Stimulated activated CD8-positive, alpha-beta memory T cell treated with anti-CD3 and anti-CD28 coated beads, Interleukin-7, amount 100 ng/mL, for 4 hours (primary cell): ENCODE measurements around the gene PKD2L2.
"Not testable (repeated sequence)": the region's sequence is repeated elsewhere in the genome, so short reads cannot be mapped to it uniquely, and the experiment has no call there.

Experiments
- DNase-seq, 2 donors: peaks; one replicate each; pipeline ENCODE4 v3.0.0-alpha.2; 2020; ENCODE audit warnings: low read depth in 2 of 2

PKD2L2 gene

GRCh38 chr5:137888466-137888862, 793 bp upstream of the PKD2L2 start:
- DNase-seq, result no peak

- DNase-seq, result no peak
Measured at GRCh38 chr5:137890845-137891244, 1.6 kb downstream of the PKD2L2 start.

GRCh38 chr5:137891849-137892248, 2.6 kb downstream of the PKD2L2 start:
- DNase-seq, result no peak

- no peak for DNase-seq
Measured at GRCh38 chr5:137894586-137894985, 5.3 kb downstream of the PKD2L2 start.

- no peak for DNase-seq
Measured at GRCh38 chr5:137896560-137896959, 7.3 kb downstream of the PKD2L2 start.

GRCh38 chr5:137899493-137899892, 10.2 kb downstream of the PKD2L2 start:
- DNase-seq, result no peak

- no peak for DNase-seq
Measured at GRCh38 chr5:137901011-137901817, 12.0 kb downstream of the PKD2L2 start.

- no peak for DNase-seq
Measured at GRCh38 chr5:137902408-137903133, 13.3 kb downstream of the PKD2L2 start.

GRCh38 chr5:137914758-137915157, 25.5 kb downstream of the PKD2L2 start:
- DNase-seq, result no peak

GRCh38 chr5:137916923-137917322, 27.7 kb downstream of the PKD2L2 start:
- DNase-seq, result no peak

GRCh38 chr5:137921931-137922330, 32.7 kb downstream of the PKD2L2 start:
- DNase-seq, result no peak

GRCh38 chr5:137923856-137924255, 34.6 kb downstream of the PKD2L2 start:
- no peak for DNase-seq

- DNase-seq, result no peak
Measured at GRCh38 chr5:137932800-137933199, 43.5 kb downstream of the PKD2L2 start.

GRCh38 chr5:137933491-137933911, 44.2 kb downstream of the PKD2L2 start:
- no peak for DNase-seq

GRCh38 chr5:137935190-137935589, 45.9 kb downstream of the PKD2L2 start:
- no peak for DNase-seq

- DNase-seq, result no peak
Measured at GRCh38 chr5:137935694-137936093, 46.4 kb downstream of the PKD2L2 start.

GRCh38 chr5:137937994-137938750, 48.9 kb downstream of the PKD2L2 start:
- DNase-seq, result no peak

- no peak for DNase-seq
Measured at GRCh38 chr5:137938751-137939143, 49.5 kb downstream of the PKD2L2 start.

GRCh38 chr5:137939331-137939730, 50.1 kb downstream of the PKD2L2 start:
- no peak for DNase-seq

GRCh38 chr5:137944280-137944679, 55.0 kb downstream of the PKD2L2 start:
- not testable (repeated sequence) for DNase-seq

- DNase-seq, result no peak
Measured at GRCh38 chr5:137945825-137946224, 56.6 kb downstream of the PKD2L2 start.

- no peak for DNase-seq
Measured at GRCh38 chr5:137954131-137954879, 65.0 kb downstream of the PKD2L2 start.
